Ishikawa (cell line): Measurements from ENCODE around the gene ECEL1.

ENCODE experiments used
- EGR1 ChIP-seq: IDR thresholded peaks from 2 replicates; pipeline ENCODE4 v1.6.1; 2012
- EP300 ChIP-seq: IDR thresholded peaks from 2 replicates; pipeline ENCODE4 v1.6.1; 2012; ENCODE audit warnings: borderline replicate concordance
- MAX ChIP-seq: IDR thresholded peaks from 2 replicates; pipeline ENCODE4 v1.6.1; 2012
- TCF12 ChIP-seq: IDR thresholded peaks from 2 replicates; pipeline ENCODE4 v1.6.1; 2012; ENCODE audit warnings: low read depth
- TF ChIP-seq, protein P1 (sequence below): IDR thresholded peaks from 2 replicates; pipeline ENCODE4 v1.6.1; 2012; ENCODE audit warnings: low read depth, mild to moderate bottlenecking

GRCh38 chr2:232465061-232465460 lies 22.6 kb downstream of the ECEL1 start:
- no peak for TF ChIP-seq MAX
- TF ChIP-seq EP300 = no peak
- no peak for TF ChIP-seq TCF12
- TF ChIP-seq, protein P1, sequence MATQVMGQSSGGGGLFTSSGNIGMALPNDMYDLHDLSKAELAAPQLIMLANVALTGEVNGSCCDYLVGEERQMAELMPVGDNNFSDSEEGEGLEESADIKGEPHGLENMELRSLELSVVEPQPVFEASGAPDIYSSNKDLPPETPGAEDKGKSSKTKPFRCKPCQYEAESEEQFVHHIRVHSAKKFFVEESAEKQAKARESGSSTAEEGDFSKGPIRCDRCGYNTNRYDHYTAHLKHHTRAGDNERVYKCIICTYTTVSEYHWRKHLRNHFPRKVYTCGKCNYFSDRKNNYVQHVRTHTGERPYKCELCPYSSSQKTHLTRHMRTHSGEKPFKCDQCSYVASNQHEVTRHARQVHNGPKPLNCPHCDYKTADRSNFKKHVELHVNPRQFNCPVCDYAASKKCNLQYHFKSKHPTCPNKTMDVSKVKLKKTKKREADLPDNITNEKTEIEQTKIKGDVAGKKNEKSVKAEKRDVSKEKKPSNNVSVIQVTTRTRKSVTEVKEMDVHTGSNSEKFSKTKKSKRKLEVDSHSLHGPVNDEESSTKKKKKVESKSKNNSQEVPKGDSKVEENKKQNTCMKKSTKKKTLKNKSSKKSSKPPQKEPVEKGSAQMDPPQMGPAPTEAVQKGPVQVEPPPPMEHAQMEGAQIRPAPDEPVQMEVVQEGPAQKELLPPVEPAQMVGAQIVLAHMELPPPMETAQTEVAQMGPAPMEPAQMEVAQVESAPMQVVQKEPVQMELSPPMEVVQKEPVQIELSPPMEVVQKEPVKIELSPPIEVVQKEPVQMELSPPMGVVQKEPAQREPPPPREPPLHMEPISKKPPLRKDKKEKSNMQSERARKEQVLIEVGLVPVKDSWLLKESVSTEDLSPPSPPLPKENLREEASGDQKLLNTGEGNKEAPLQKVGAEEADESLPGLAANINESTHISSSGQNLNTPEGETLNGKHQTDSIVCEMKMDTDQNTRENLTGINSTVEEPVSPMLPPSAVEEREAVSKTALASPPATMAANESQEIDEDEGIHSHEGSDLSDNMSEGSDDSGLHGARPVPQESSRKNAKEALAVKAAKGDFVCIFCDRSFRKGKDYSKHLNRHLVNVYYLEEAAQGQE = no peak
- no peak for TF ChIP-seq EGR1
